ENCODE results near the gene GIGYF1.
A peak's percentile ranks its signal among the peaks of the same experiment; 100 is the strongest.

GRCh38 chr7:100632951-100633717 lies 60.9 kb downstream of the GIGYF1 start:
- TF ChIP-seq CTCF (IDR thresholded peaks at IDR 0.05) = peak in 5 of 6 experiments; percentile 39 to 55 (median 50)
- no peak for TF ChIP-seq POLR2A (IDR thresholded peaks at IDR 0.05)

Measured in esophagus squamous epithelium (tissue), 4 donors.